ENCODE measurements around the gene ABR. TPM values are rescaled to one million over a fixed set of nuclear protein-coding genes. Genes with fewer than 3 reads are reported as not detected.

ABR gene
- polyA plus RNA-seq, 2 of the 4 experiments (the other 2 are of a cell fraction): 70.9 to 73.8 TPM

DNA sequence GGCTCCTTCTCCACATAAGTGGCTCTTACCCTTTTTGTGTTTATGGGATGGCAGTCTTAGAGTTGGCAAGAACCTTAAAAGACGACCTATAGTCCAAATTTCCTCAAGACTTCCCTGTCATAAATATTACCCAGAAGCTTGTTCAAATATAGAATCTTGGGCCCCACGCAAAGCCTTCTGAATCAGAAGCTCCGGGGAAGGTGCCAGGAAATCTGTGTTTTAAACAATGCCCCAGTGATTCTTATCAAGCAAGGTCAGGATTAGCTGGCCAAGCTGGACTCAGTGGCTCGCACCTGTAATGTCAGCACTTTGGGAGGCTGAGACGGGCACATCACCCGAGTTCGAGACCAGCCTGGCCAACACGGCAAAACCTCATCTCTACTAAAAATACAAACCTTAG lies 97.2 kb downstream of the ABR start:
- peaks cover 44% of the 10 kb centered on the region for H3K4me1 ChIP-seq
- CTCF ChIA-PET: interaction anchor here (1.3 to 4.8 kb wide), 6 partner anchors 24 to 119 kb away, joined by 3 to 23 read pairs (median 9); no protein-coding TSS in a partner anchor
- DNase-seq (ENCODE audit: low read depth in 1 of 2, low spot score in 1 of 2) (no peak), FAIRE-seq (peak; percentile 54), ATAC-seq (no peak)
- WGBS (ENCODE audit: missing lambda C conversion rate): 59% methylated on average over 8 of the region's 8 CpGs
- peak; percentile 61; the same call in 1 of the 2 replicates for TF ChIP-seq GATA3 (IDR thresholded peaks at IDR 0.05; ENCODE audit: borderline replicate concordance)
- TF ChIP-seq JUNB (IDR thresholded peaks at IDR 0.05): peak; percentile 33; the same call in 1 of the 2 replicates
- TF ChIP-seq NFE2L2 (conservative IDR thresholded peaks at IDR 0.05; ENCODE audit: low read length): no peak
- TF ChIP-seq EHMT2 (IDR thresholded peaks at IDR 0.05; ENCODE audit: low read depth): no peak
- no peak for TF ChIP-seq MAZ (IDR thresholded peaks at IDR 0.05; ENCODE audit: borderline replicate concordance, low read depth, low read length)
- no peak for TF ChIP-seq SMC3 (IDR thresholded peaks at IDR 0.05)
- TF ChIP-seq EP300 (IDR thresholded peaks at IDR 0.05): 0 out of 5 replicates have a peak, but pooled peaks of 1 of the 2 experiments have one; percentile 18
- TF ChIP-seq, protein P1, sequence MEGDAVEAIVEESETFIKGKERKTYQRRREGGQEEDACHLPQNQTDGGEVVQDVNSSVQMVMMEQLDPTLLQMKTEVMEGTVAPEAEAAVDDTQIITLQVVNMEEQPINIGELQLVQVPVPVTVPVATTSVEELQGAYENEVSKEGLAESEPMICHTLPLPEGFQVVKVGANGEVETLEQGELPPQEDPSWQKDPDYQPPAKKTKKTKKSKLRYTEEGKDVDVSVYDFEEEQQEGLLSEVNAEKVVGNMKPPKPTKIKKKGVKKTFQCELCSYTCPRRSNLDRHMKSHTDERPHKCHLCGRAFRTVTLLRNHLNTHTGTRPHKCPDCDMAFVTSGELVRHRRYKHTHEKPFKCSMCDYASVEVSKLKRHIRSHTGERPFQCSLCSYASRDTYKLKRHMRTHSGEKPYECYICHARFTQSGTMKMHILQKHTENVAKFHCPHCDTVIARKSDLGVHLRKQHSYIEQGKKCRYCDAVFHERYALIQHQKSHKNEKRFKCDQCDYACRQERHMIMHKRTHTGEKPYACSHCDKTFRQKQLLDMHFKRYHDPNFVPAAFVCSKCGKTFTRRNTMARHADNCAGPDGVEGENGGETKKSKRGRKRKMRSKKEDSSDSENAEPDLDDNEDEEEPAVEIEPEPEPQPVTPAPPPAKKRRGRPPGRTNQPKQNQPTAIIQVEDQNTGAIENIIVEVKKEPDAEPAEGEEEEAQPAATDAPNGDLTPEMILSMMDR (IDR thresholded peaks at IDR 0.05): no peak
- TF ChIP-seq, protein P2, sequence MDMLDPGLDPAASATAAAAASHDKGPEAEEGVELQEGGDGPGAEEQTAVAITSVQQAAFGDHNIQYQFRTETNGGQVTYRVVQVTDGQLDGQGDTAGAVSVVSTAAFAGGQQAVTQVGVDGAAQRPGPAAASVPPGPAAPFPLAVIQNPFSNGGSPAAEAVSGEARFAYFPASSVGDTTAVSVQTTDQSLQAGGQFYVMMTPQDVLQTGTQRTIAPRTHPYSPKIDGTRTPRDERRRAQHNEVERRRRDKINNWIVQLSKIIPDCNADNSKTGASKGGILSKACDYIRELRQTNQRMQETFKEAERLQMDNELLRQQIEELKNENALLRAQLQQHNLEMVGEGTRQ (IDR thresholded peaks at IDR 0.05): no peak
- no peak for TF ChIP-seq NPAS2 (CRISPR knock-in tag; IDR thresholded peaks at IDR 0.05; ENCODE audit: borderline replicate concordance)
- TF ChIP-seq, protein P3, sequence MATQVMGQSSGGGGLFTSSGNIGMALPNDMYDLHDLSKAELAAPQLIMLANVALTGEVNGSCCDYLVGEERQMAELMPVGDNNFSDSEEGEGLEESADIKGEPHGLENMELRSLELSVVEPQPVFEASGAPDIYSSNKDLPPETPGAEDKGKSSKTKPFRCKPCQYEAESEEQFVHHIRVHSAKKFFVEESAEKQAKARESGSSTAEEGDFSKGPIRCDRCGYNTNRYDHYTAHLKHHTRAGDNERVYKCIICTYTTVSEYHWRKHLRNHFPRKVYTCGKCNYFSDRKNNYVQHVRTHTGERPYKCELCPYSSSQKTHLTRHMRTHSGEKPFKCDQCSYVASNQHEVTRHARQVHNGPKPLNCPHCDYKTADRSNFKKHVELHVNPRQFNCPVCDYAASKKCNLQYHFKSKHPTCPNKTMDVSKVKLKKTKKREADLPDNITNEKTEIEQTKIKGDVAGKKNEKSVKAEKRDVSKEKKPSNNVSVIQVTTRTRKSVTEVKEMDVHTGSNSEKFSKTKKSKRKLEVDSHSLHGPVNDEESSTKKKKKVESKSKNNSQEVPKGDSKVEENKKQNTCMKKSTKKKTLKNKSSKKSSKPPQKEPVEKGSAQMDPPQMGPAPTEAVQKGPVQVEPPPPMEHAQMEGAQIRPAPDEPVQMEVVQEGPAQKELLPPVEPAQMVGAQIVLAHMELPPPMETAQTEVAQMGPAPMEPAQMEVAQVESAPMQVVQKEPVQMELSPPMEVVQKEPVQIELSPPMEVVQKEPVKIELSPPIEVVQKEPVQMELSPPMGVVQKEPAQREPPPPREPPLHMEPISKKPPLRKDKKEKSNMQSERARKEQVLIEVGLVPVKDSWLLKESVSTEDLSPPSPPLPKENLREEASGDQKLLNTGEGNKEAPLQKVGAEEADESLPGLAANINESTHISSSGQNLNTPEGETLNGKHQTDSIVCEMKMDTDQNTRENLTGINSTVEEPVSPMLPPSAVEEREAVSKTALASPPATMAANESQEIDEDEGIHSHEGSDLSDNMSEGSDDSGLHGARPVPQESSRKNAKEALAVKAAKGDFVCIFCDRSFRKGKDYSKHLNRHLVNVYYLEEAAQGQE (IDR thresholded peaks at IDR 0.05): no peak
- no peak for TF ChIP-seq HDAC2 (IDR thresholded peaks at IDR 0.05)
- no peak for TF ChIP-seq HOXA7 (CRISPR knock-in tag; IDR thresholded peaks at IDR 0.05)
- peak overlapping the region; percentile 37; the same call in 2 of the 3 replicates for H3K4me2 ChIP-seq
- peak overlapping the region; percentile 37 to 58; a peak in 4 of 6 replicates for H3K27ac ChIP-seq
- POLR2A ChIA-PET: no interaction called here
- no peaks in the 10 kb centered on the region for H3K9me3 ChIP-seq
- no peak overlapping the region for H3K4me3 ChIP-seq

DNA sequence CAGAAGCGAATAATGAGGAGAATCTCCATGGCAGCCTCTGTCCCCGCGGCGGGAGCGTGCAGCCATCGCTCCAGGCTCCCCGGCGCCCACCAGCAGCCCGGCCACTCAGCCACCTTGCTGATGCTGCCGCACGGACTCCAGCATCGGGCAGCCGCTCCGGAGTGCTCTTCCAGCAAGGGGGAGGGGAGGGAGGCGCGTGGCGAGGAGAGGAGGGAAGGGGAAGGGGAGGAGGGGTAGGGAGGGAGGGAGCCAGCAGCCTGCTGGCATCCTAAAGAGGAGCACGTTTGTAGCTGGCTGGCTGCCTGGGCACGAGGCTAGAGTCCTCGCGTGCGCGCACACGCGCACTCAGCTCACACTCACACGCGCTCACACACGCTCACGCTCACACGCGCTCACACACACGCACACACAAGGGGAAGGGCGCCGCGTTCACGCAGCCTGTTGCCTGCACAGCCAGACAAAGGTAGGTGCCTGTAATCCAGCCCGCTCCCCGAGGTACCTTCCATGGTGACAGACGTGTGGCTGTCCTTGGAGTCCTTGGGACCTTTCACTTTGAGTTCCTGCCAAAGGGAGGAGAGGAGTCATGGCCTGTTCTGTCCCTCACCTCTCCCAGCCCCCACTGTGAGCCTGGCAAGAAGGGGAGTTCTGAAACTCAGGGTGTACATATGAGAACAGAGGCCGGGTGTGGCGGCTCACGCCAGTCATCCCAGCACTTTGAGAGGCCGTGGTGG lies 100.8 kb downstream of the ABR start:
- Histone ChIP-seq H3K4me1 (peaks cover 34% of the 10 kb centered on the region), H3K9me3 (no peaks in the 10 kb centered on the region), H3K4me3 (no peak overlapping the region), H3K27ac (no peak overlapping the region; a peak in 1 of 6 replicates), H3K4me2 (no peak overlapping the region)
- ATAC-seq: no peak
- ChIA-PET CTCF (interaction anchor here (0.8 to 4.8 kb wide), 2 partner anchors 23 to 44 kb away, joined by 3 to 23 read pairs; no protein-coding TSS in a partner anchor), POLR2A (no interaction called here)
- TF ChIP-seq GATA3 (IDR thresholded peaks at IDR 0.05; ENCODE audit: borderline replicate concordance) (no peak), HOXB13 (CRISPR knock-in tag; IDR thresholded peaks at IDR 0.05; ENCODE audit: low read depth) (no peak), TP53 (CRISPR knock-in tag; IDR thresholded peaks at IDR 0.05) (no peak), ZSCAN20 (CRISPR knock-in tag; IDR thresholded peaks at IDR 0.05) (no peak), ZNF302 (CRISPR knock-in tag; IDR thresholded peaks at IDR 0.05) (no peak), TFCP2L1 (CRISPR knock-in tag; IDR thresholded peaks at IDR 0.05) (no peak), EHF (CRISPR knock-in tag; IDR thresholded peaks at IDR 0.05) (no peak), RNF2 (IDR thresholded peaks at IDR 0.05; ENCODE audit: borderline replicate concordance, low read depth) (no peak), EP300 (IDR thresholded peaks at IDR 0.05) (no peak), RAD21 (conservative IDR thresholded peaks at IDR 0.05 in 1 of 2, IDR thresholded peaks at IDR 0.05 in 1 of 2) (no peak), MAFK (IDR thresholded peaks at IDR 0.05; ENCODE audit: partially characterized antibody) (no peak), HEYL (CRISPR knock-in tag; IDR thresholded peaks at IDR 0.05) (no peak), ZFP36 (IDR thresholded peaks at IDR 0.05; ENCODE audit: borderline replicate concordance, partially characterized antibody) (no peak), POLR2AphosphoS2 (conservative IDR thresholded peaks at IDR 0.05; ENCODE audit: low read length) (no peak), ESRRA (IDR thresholded peaks at IDR 0.05; ENCODE audit: borderline replicate concordance, low read length) (no peak), FOSB (CRISPR knock-in tag; IDR thresholded peaks at IDR 0.05) (no peak), CBX2 (IDR thresholded peaks at IDR 0.05; ENCODE audit: borderline replicate concordance, low read depth) (no peak)
- TF ChIP-seq, protein P4, sequence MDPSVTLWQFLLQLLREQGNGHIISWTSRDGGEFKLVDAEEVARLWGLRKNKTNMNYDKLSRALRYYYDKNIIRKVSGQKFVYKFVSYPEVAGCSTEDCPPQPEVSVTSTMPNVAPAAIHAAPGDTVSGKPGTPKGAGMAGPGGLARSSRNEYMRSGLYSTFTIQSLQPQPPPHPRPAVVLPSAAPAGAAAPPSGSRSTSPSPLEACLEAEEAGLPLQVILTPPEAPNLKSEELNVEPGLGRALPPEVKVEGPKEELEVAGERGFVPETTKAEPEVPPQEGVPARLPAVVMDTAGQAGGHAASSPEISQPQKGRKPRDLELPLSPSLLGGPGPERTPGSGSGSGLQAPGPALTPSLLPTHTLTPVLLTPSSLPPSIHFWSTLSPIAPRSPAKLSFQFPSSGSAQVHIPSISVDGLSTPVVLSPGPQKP (IDR thresholded peaks at IDR 0.05; ENCODE audit: low read depth, low read length): no peak
- 94% methylated on average over 40 of the region's 43 CpGs for WGBS (ENCODE audit: missing lambda C conversion rate)
- no peak for DNase-seq (ENCODE audit: low read depth in 1 of 2, low spot score in 1 of 2)
- no peak for FAIRE-seq
